Subcutaneous preadipocyte (primary cell): Measurements from ENCODE around the gene LPCAT1. TPM values are rescaled to one million over a fixed set of nuclear protein-coding genes. Genes with fewer than 3 reads are reported as not detected.

Experiments used
- small RNA-seq: library from RNA; depleted of rRNA; stranded (forward); fragments of <200 nt; gene quantifications from one replicate; pipeline ENCODE3, GENCODE V24; 2012
- total RNA-seq: library from RNA; depleted of rRNA; stranded (reverse); fragments of >200 nt; gene quantifications from 2 replicates; pipeline ENCODE4 v1.2.3, GENCODE V29; 2012

Gene LPCAT1
- 44.1 and 55.5 TPM in 2 replicates for total RNA-seq

GRCh38 chr5:1523793-1524480, at the start of gene LPCAT1:
LPCAT1 (minus strand) TSS chr5:1523960; CDS start chr5:1523844, 116 bp downstream.

GRCh38 chr5:1445313-1445688, 78.5 kb downstream of the LPCAT1 start, which contains the start of gene SLC6A3:
SLC6A3 (minus strand) TSS chr5:1445440; CDS start chr5:1443197, 2,243 bp downstream.

Small RNA genes lying within 50 kb of the gene (small RNA-seq; reads per million reads assigned to genes)
- not detected for gene MIR6075

Other genes with a start within 250 kb of the LPCAT1 start
- not detected in 2 replicates for gene TERT, start 228.9 kb downstream of the LPCAT1 start, total RNA-seq
- gene CLPTM1L, start 178.9 kb downstream of the LPCAT1 start, total RNA-seq, result 141 and 179 TPM in 2 replicates
- under 0.01 TPM in 1 of 2 replicates, not detected in the other for gene SLC6A3, start 78.5 kb downstream of the LPCAT1 start, total RNA-seq